ENCODE results near the gene PPP1R36. TPM values are rescaled to one million over a fixed set of nuclear protein-coding genes. Genes with fewer than 3 reads are reported as not detected.

The PPP1R36 gene
- polyA plus RNA-seq, 2 of the 4 experiments (the other 2 are of a cell fraction) = 0.47 to 0.48 TPM

GRCh38 chr14:64637735-64638473 lies 88.1 kb downstream of the PPP1R36 start:
- Histone ChIP-seq H3K9me3 (no peaks in the 10 kb centered on the region), H3K4me3 (no peak overlapping the region), H3K27ac (peak overlapping the region in 1 of 2 experiments; percentile 83; a peak in 3 of 6 replicates), H3K4me2 (no peak overlapping the region), H3K4me1 (peaks cover 35% of the 10 kb centered on the region)
- CTCF ChIA-PET = interaction anchor here (0.8 to 12.0 kb wide), 32 partner anchors 10 to 254 kb away, joined by 3 to 182 read pairs (median 7); partner anchors contain the start of genes HSPA2, PPP1R36, ZBTB1 and ZBTB25
- ATAC-seq = no peak
- WGBS (ENCODE audit: missing lambda C conversion rate) = 83% methylated on average over 9 of the region's 9 CpGs
- TF ChIP-seq CBX2 (IDR thresholded peaks at IDR 0.05; ENCODE audit: borderline replicate concordance, low read depth) = no peak
- TF ChIP-seq EHF (CRISPR knock-in tag; IDR thresholded peaks at IDR 0.05) = no peak
- no peak for TF ChIP-seq ZSCAN20 (CRISPR knock-in tag; IDR thresholded peaks at IDR 0.05)
- POLR2A ChIA-PET = interaction anchor here (1.0 to 3.7 kb wide), 2 partner anchors 9 to 98 kb away, joined by 3 to 68 read pairs; partner anchors contain the start of gene HSPA2
- DNase-seq (ENCODE audit: low read depth in 1 of 2, low spot score in 1 of 2) = no peak
- no peak for FAIRE-seq

GRCh38 chr14:64638625-64639024 lies 88.9 kb downstream of the PPP1R36 start:
- CTCF ChIA-PET = interaction anchor here (0.8 to 12.0 kb wide), 4 partner anchors 17 to 253 kb away, joined by 4 to 182 read pairs (median 36); partner anchors contain the start of gene HSPA2

More at GRCh38 chr14:64638625-64639024, 88.9 kb downstream of the PPP1R36 start:
- peaks cover 2% of the 10 kb centered on the region; the same call in 2 of the 3 replicates for H3K9me3 ChIP-seq
- peaks cover 30% of the 10 kb centered on the region for H3K4me1 ChIP-seq
- H3K27ac ChIP-seq = peak overlapping the region; percentile 37 to 83; a peak in 4 of 6 replicates
- no peak overlapping the region for H3K4me3 ChIP-seq
- no peak for ATAC-seq
- no peak for DNase-seq (ENCODE audit: low read depth in 1 of 2, low spot score in 1 of 2)
- POLR2A ChIA-PET = interaction anchor here (1.2 to 3.7 kb wide), 2 partner anchors 98 to 134 kb away, joined by 4 to 68 read pairs; partner anchors contain the start of genes HSPA2 and ZBTB1
- H3K4me2 ChIP-seq = peak overlapping the region; percentile 13; the same call in 1 of the 3 replicates
- TF ChIP-seq BCL3 (IDR thresholded peaks at IDR 0.05) (no peak), NPAS2 (CRISPR knock-in tag; IDR thresholded peaks at IDR 0.05; ENCODE audit: borderline replicate concordance) (no peak), CBX8 (IDR thresholded peaks at IDR 0.05) (no peak), CHD4 (IDR thresholded peaks at IDR 0.05; ENCODE audit: borderline replicate concordance) (no peak)
- FAIRE-seq = no peak
- 80% methylated on average over 2 of the region's 2 CpGs for WGBS (ENCODE audit: missing lambda C conversion rate)

Small RNA genes lying within 50 kb of the gene (small RNA-seq; reads per million reads assigned to genes)
- 0 reads per million in 6 experiments for gene AL049869.4

Other genes starting within 250 kb of the PPP1R36 start
- 102 and 105 TPM in 2 replicates for gene MTHFD1, start 161.6 kb upstream of the PPP1R36 start, polyA plus RNA-seq (2011; rRNA removed)
- 155 to 164 TPM (median 159 TPM) in 3 replicates for gene MTHFD1, start 161.6 kb upstream of the PPP1R36 start, polyA plus RNA-seq (2017; fragmentation: RNase III; extraction: RNeasy Plus Mini Kit Qiagen cat#74134 plus additional on column Dnase treatment)
- gene AKAP5, start 84.5 kb upstream of the PPP1R36 start, polyA plus RNA-seq (2011; rRNA removed) = 0.60 and 0.84 TPM in 2 replicates
- gene AKAP5, start 84.5 kb upstream of the PPP1R36 start, polyA plus RNA-seq (2017; fragmentation: RNase III; extraction: RNeasy Plus Mini Kit Qiagen cat#74134 plus additional on column Dnase treatment) = 1.6 to 1.9 TPM (median 1.7 TPM) in 3 replicates
- gene ZBTB25, start 46.1 kb upstream of the PPP1R36 start, polyA plus RNA-seq (2011; rRNA removed) = 15.0 and 16.1 TPM in 2 replicates
- 4.6 to 5.4 TPM (median 5.3 TPM) in 3 replicates for gene ZBTB25, start 46.1 kb upstream of the PPP1R36 start, polyA plus RNA-seq (2017; fragmentation: RNase III; extraction: RNeasy Plus Mini Kit Qiagen cat#74134 plus additional on column Dnase treatment)
- gene ZBTB1, start 45.2 kb upstream of the PPP1R36 start, polyA plus RNA-seq (2011; rRNA removed) = 37.1 and 49.2 TPM in 2 replicates
- 31.3 to 38.4 TPM (median 33.8 TPM) in 3 replicates for gene ZBTB1, start 45.2 kb upstream of the PPP1R36 start, polyA plus RNA-seq (2017; fragmentation: RNase III; extraction: RNeasy Plus Mini Kit Qiagen cat#74134 plus additional on column Dnase treatment)
- 50.0 and 59.9 TPM in 2 replicates for gene HSPA2, start 9.2 kb upstream of the PPP1R36 start, polyA plus RNA-seq (2011; rRNA removed)
- gene HSPA2, start 9.2 kb upstream of the PPP1R36 start, polyA plus RNA-seq (2017; fragmentation: RNase III; extraction: RNeasy Plus Mini Kit Qiagen cat#74134 plus additional on column Dnase treatment) = 144 to 171 TPM (median 156 TPM) in 3 replicates
- gene PLEKHG3, start 154.5 kb downstream of the PPP1R36 start, polyA plus RNA-seq (2011; rRNA removed) = 29.8 and 30.5 TPM in 2 replicates
- gene PLEKHG3, start 154.5 kb downstream of the PPP1R36 start, polyA plus RNA-seq (2017; fragmentation: RNase III; extraction: RNeasy Plus Mini Kit Qiagen cat#74134 plus additional on column Dnase treatment) = 21.9 to 26.4 TPM (median 23.2 TPM) in 3 replicates

Data from A549 (cell line).